HAP-1 (cell line): ENCODE measurements around the gene RAB17.

Experiments
- DNase-seq, 2 experiments: peaks; one replicate each; pipeline ENCODE4 v3.0.0-alpha.2; 2016 to 2020; ENCODE audit warnings: low spot score in 2 of 2
- H3K27me3 ChIP-seq: fragments of 250-450 bp; sonication (Bioruptor Pico); 2 replicates; pipeline ENCODE4 v1.5.1; 2020; ENCODE audit warnings: low read depth, mild to moderate bottlenecking, moderate library complexity
- H3K36me3 ChIP-seq: fragments of 250-450 bp; sonication (Bioruptor Pico); replicated peaks from 2 replicates; pipeline ENCODE4 v1.5.1; 2020; ENCODE audit warnings: mild to moderate bottlenecking
- H3K4me1 ChIP-seq: fragments of 250-450 bp; sonication (Bioruptor Pico); 2 replicates; pipeline ENCODE4 v1.5.1; 2020; ENCODE audit warnings: mild to moderate bottlenecking
- H3K4me3 ChIP-seq: fragments of 250-450 bp; sonication (Bioruptor Pico); 2 replicates; pipeline ENCODE4 v1.5.1; 2020; ENCODE audit warnings: mild to moderate bottlenecking, moderate library complexity
- H3K9me3 ChIP-seq: fragments of 250-450 bp; sonication (Bioruptor Pico); 2 replicates; pipeline ENCODE4 v1.5.1; 2020; ENCODE audit warnings: mild to moderate bottlenecking, moderate library complexity
- in situ Hi-C: fragments of 300-500 bp; cut with MboI; formaldehyde crosslinking; loops from 3 replicates; pipeline ENCODE4 v1.14.3; 2020; ENCODE audit warnings: low sequenced_read_pairs, inconsistent platforms, mixed read lengths

The RAB17 gene

GRCh38 chr2:237585590-237586221, 4.8 kb downstream of the RAB17 start:
- Histone ChIP-seq H3K36me3 (no peaks in the 10 kb centered on the region), H3K4me3 (no peak overlapping the region), H3K9me3 (no peaks in the 10 kb centered on the region), H3K4me1 (no peaks in the 10 kb centered on the region), H3K27me3 (no peaks in the 10 kb centered on the region; the same call in 1 of the 2 replicates)
- in situ Hi-C loops: no loop called here
- no peak for DNase-seq

- no peak for DNase-seq
- no peak overlapping the region for H3K4me3 ChIP-seq
- no peaks in the 10 kb centered on the region for H3K9me3 ChIP-seq
- in situ Hi-C loops: no loop called here
- H3K4me1 ChIP-seq: no peaks in the 10 kb centered on the region
- H3K36me3 ChIP-seq: no peaks in the 10 kb centered on the region
- H3K27me3 ChIP-seq: 0 out of 2 replicates have a peak, but pooled peaks cover 3% of the 10 kb centered on the region
These were observed 6.9 kb downstream of the RAB17 start for GRCh38 chr2:237583385-237584295.

GRCh38 chr2:237581751-237582746, 8.5 kb downstream of the RAB17 start:
- no peak for DNase-seq
- Histone ChIP-seq H3K27me3 (0 out of 2 replicates have a peak, but pooled peaks cover 3% of the 10 kb centered on the region), H3K4me3 (no peak overlapping the region), H3K4me1 (no peaks in the 10 kb centered on the region), H3K9me3 (no peaks in the 10 kb centered on the region), H3K36me3 (no peaks in the 10 kb centered on the region)
- in situ Hi-C loops: no loop called here

GRCh38 chr2:237581326-237581725, 9.2 kb downstream of the RAB17 start:
- in situ Hi-C loops: no loop called here
- no peaks in the 10 kb centered on the region for H3K9me3 ChIP-seq
- H3K4me3 ChIP-seq: no peak overlapping the region
- H3K4me1 ChIP-seq: no peaks in the 10 kb centered on the region
- DNase-seq: no peak
- H3K27me3 ChIP-seq: 0 out of 2 replicates have a peak, but pooled peaks cover 3% of the 10 kb centered on the region
- no peaks in the 10 kb centered on the region for H3K36me3 ChIP-seq

- Histone ChIP-seq H3K4me3 (no peak overlapping the region), H3K4me1 (no peaks in the 10 kb centered on the region), H3K27me3 (0 out of 2 replicates have a peak, but pooled peaks cover 3% of the 10 kb centered on the region), H3K9me3 (no peaks in the 10 kb centered on the region), H3K36me3 (no peaks in the 10 kb centered on the region)
- in situ Hi-C loops: loop anchor here (10.0 kb wide), 1 partner anchor 423 kb away; no protein-coding TSS in a partner anchor
- no peak for DNase-seq
These were observed 12.3 kb downstream of the RAB17 start for GRCh38 chr2:237577956-237578870.

GRCh38 chr2:237577458-237577857, 13.1 kb downstream of the RAB17 start:
- Histone ChIP-seq H3K4me3 (no peak overlapping the region), H3K36me3 (no peaks in the 10 kb centered on the region), H3K4me1 (no peaks in the 10 kb centered on the region), H3K27me3 (0 out of 2 replicates have a peak, but pooled peaks cover 3% of the 10 kb centered on the region), H3K9me3 (no peaks in the 10 kb centered on the region)
- no peak for DNase-seq
- in situ Hi-C loops: loop anchor here (10.0 kb wide), 1 partner anchor 423 kb away; no protein-coding TSS in a partner anchor

- Histone ChIP-seq H3K4me1 (no peaks in the 10 kb centered on the region), H3K27me3 (0 out of 2 replicates have a peak, but pooled peaks cover 3% of the 10 kb centered on the region), H3K4me3 (no peak overlapping the region), H3K9me3 (no peaks in the 10 kb centered on the region), H3K36me3 (no peaks in the 10 kb centered on the region)
- in situ Hi-C loops: loop anchor here (10.0 kb wide), 1 partner anchor 422 kb away; no protein-coding TSS in a partner anchor
- no peak for DNase-seq
These were observed 13.6 kb downstream of the RAB17 start for GRCh38 chr2:237576974-237577373.

GRCh38 chr2:237575869-237576862, 14.4 kb downstream of the RAB17 start:
- no peak overlapping the region for H3K4me3 ChIP-seq
- no peaks in the 10 kb centered on the region for H3K4me1 ChIP-seq
- no peaks in the 10 kb centered on the region for H3K9me3 ChIP-seq
- DNase-seq: no peak
- H3K27me3 ChIP-seq: 0 out of 2 replicates have a peak, but pooled peaks cover 3% of the 10 kb centered on the region
- H3K36me3 ChIP-seq: no peaks in the 10 kb centered on the region
- in situ Hi-C loops: loop anchor here (10.0 kb wide), 1 partner anchor 421 kb away; no protein-coding TSS in a partner anchor

- DNase-seq: no peak
- 0 out of 2 replicates have a peak, but pooled peaks cover 3% of the 10 kb centered on the region for H3K27me3 ChIP-seq
These were observed 15.4 kb downstream of the RAB17 start for GRCh38 chr2:237574894-237575868.

GRCh38 chr2:237574467-237574866, 16.1 kb downstream of the RAB17 start:
- Histone ChIP-seq H3K36me3 (no peaks in the 10 kb centered on the region), H3K4me1 (no peaks in the 10 kb centered on the region), H3K4me3 (no peak overlapping the region), H3K27me3 (no peaks in the 10 kb centered on the region), H3K9me3 (no peaks in the 10 kb centered on the region)
- no peak for DNase-seq
- in situ Hi-C loops: loop anchor here (10.0 kb wide), 1 partner anchor 420 kb away; no protein-coding TSS in a partner anchor

More at GRCh38 chr2:237574894-237575868, 15.4 kb downstream of the RAB17 start:
- no peaks in the 10 kb centered on the region for H3K4me1 ChIP-seq
- no peaks in the 10 kb centered on the region for H3K36me3 ChIP-seq
- H3K4me3 ChIP-seq: no peak overlapping the region
- H3K9me3 ChIP-seq: no peaks in the 10 kb centered on the region
- in situ Hi-C loops: loop anchor here (10.0 kb wide), 1 partner anchor 420 kb away; no protein-coding TSS in a partner anchor
